ENCODE results near the gene C5.
"Not testable (repeated sequence)": the region's sequence is repeated elsewhere in the genome, so short reads cannot be mapped to it uniquely, and the experiment has no call there.

The C5 gene

DNA sequence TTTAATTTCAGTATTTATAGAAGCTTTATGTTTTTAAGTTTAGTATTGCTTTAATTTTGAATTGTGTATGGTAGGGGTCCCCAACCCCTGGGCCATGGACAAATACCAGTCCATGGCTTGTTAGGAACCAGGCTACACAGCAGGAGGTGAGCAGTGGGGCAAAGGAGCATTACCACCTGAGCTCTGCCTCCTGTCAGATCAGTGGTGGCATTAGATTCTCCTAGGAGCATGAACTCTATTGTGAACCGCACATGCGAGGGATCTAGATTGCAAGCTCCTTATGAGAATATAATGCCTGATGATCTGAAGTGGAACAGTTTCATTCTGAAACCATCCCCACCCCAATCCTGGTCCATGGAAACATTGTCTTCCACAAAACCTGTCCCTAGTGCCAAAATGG is 1.9 kb downstream of the C5 start:
- no peak for DNase-seq

- DNase-seq = no peak
Observed at GRCh38 chr9:121038804-121039203, 11.3 kb downstream of the C5 start.

DNA sequence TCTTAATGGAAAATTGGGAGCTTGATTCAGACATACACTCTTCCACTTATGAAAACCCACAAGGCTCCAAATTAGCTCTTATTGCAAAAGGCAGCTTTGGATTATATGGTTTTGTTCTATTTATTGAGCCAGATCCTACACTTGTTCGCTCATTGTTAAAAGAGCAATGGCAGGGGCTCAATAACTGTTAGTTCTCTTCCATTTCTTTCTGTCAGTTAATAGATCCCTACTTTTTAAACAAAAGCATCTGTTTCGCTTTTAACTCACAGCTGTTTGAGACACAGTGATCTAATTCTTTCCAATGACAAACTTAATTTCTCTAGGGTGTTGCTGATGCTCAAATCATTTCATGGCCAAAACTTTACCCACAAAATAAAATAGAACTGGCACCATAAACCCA is 11.7 kb downstream of the C5 start:
- no peak for DNase-seq

DNA sequence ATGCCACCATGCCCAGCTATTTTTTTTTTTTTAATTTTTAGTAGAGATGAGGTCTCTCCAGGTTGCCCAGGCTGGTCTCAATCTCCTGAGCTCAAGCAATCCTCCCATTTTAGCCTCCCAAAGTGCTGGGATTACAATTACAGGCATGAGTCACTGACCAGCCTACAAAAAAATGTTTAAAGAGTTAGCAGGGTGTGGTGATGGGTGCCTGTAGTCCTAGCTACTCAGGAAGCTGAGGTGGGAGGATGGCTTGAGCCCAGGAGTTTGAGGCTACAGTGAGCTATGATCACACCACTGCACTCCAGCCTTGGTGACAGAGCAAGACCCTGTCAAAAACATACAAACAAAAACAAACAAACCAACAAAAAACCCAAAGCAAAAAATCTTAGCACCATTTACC is 14.4 kb downstream of the C5 start:
- not testable (repeated sequence) for DNase-seq

- no peak for DNase-seq
Observed at GRCh38 chr9:121034529-121034928, 15.5 kb downstream of the C5 start.

DNA sequence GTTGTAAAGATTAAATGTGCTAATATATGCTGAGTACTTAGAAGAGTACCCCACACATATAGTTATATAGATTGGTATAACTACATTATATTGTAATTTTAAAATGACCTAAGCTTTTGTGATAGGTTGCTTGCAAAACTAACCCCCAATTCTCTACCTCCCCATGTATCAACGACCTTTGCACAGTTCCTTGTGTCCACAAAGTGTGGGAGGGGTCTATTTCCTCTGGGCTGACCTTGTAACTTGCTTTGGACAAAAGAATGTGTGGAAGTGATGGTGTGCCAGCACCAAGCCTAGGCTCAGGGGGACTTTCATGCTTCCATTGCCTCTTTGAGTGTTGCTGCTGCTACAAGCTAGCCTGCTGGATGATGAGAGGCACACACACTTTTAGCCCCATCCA is 20.6 kb downstream of the C5 start:
- DNase-seq = no peak

DNA sequence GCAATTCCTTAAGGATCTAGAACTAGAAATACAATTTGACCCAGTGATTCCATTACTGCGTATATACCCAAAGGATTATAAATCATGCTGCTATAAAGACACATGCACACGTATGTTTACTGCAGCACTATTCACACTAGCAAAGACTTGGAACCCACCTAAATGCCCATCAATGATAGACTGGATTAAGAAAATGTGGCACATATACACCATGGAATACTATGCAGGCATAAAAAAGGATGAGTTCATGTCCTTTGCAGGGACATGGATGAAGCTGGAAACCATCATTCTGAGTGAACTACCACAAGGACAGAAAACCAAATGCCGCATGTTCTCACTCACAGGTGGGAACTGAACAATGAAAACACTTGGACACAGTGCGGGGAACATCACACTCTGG is 21.8 kb downstream of the C5 start:
- DNase-seq = not testable (repeated sequence)

GRCh38 chr9:121026768-121027167 is 23.3 kb downstream of the C5 start:
- DNase-seq = no peak

- DNase-seq = no peak
Observed at GRCh38 chr9:121026260-121026691, 23.8 kb downstream of the C5 start.

GRCh38 chr9:121024237-121024636 is 25.8 kb downstream of the C5 start:
- DNase-seq = no peak

DNA sequence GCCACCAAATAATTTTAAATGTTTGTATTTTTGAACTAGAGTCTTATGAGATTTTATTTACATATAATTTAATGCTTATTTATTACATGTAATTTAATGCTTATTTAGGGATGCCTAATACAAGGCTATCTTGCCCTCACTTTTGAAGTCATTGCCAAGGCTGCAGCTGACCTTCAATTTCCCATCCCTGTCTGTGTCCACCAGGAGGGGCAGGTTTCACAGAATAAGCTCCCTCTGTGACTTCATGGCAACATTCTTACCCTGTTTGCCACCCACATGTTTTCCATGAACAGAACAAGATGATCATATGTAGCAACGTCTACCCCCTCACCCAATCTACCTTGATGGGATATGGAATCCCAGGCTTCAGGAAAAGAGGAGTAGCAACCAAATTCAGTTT is 27.0 kb downstream of the C5 start:
- no peak for DNase-seq

- no peak for DNase-seq
Observed at GRCh38 chr9:121021301-121021700, 28.8 kb downstream of the C5 start.

DNA sequence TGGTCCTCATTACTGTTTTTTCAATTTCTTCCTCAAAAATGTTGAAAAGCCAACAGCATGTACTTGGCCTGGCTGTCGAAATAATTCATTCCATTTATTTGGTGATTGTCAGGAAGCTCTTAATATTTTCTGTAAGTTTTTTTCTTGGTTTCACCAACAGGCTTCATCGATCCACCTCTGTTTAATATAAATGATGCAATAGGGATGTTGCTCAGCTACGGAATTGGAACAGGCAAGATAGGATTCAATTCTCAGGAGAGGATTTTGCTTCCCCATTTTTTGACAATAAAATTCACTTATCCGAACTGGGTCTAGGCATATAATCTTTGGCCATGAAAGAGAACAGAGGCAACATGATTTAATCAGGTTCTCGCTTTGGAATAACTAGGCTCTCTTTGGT is 30.8 kb downstream of the C5 start:
- DNase-seq = no peak

DNA sequence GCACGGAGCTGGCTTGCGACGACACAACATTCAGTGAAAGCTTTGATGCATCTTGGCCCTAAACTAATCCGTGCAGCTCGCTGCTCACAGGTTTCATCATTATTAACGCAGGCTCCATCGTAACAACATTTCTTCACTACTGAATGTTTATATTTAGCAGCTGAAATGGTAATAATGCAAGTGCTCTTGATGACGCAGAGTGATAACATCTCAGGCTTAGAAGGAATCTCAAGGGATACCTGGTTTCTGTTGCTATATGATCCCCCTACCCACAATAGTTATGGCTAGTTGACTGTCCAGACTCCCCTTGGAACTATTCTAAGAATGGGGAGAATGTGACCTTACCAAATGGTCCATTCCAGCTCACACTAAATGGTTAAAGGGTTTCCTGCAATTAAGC is 36.2 kb downstream of the C5 start:
- DNase-seq = no peak

GRCh38 chr9:121009650-121010049 is 40.4 kb downstream of the C5 start:
- no peak for DNase-seq

GRCh38 chr9:120999317-120999716 is 50.8 kb downstream of the C5 start:
- no peak for DNase-seq

DNA sequence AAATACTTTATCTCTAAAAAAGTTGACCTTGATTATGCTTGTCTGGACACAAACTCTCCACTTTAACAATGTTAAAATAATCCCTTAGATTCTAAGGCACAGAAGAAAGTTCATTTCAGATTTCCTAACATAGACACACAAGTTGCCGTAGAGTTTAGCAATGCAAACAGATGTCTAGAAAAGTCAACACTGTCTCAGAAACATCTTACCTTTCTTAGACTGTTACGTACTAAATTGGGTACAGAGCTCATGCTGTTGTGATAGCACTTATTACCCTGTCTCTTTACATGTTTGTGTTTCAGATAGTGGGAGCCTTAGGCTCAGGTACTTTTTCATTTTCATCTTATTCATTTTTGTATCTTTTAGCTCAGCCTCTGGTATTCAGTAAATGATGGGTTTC is 52.0 kb downstream of the C5 start:
- DNase-seq = no peak

GRCh38 chr9:120997502-120997901 is 52.6 kb downstream of the C5 start:
- DNase-seq = no peak

DNA sequence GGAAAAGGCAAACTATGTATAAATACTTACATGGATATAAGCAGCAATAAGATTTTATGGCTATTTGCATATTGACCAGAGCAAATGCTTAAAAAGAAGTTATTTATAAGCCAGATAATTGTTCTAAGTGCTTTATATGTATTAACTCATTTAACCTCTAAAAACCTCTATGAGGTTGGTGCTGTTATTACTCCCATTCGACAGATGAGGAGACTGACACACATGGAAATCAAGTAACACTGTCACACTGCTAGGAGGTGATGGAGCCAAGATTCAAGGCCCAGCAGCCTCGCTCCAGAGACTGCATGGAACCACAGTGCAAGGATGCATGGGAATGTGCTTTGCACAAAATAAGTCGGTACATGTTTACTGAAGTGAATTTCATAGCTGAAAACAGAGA is 53.7 kb downstream of the C5 start:
- no peak for DNase-seq

DNA sequence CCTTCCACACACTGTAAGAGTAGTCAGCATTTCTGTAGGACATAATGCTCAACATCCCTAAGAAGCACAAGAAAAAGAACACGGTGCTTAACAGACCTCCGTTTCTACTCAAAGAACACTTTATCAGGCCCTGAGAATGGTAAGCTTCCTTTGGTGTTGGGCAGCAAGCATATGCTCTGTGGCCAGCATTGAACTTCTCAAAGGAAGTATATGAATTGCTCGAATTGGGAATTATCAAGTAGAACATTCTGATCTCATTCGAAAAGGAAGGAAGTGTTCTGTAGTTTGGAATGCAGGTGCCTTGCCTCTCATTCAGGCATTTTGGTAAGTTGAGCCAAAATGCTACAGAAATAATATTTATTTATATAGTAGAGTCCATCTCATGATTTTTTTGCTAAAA is 61.0 kb downstream of the C5 start:
- no peak for DNase-seq

GRCh38 chr9:120985819-120986222 is 64.3 kb downstream of the C5 start:
- no peak for DNase-seq

DNA sequence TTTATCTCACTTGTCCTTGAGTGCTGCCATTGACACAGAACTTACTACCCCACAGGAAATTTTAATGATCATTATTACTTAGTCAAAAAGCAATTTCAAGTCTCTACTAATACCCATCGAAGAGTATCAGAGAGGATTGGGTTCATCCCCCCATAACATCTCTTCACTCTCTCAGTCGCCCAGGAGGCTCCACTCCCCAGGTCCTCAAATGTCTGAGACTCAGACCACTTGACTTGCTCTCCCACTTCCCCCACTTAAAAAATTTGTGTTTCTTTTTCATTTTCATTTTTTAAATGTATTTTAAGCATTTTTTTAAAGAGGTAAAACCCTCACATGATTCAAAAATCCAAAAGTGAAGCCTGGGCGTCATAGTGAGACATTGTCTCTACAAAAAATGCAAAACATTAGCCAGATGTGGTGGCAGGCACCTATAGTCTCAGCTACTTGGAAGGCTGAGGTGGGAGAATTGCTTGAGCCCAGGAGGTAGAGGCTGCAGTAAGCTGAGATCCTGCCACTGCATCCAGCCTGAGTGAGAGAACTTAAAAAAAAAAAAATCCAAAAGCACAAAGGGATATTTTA is 66.7 kb downstream of the C5 start:
- no peak for DNase-seq

GRCh38 chr9:120982836-120983235 is 67.2 kb downstream of the C5 start:
- DNase-seq = no peak

DNA sequence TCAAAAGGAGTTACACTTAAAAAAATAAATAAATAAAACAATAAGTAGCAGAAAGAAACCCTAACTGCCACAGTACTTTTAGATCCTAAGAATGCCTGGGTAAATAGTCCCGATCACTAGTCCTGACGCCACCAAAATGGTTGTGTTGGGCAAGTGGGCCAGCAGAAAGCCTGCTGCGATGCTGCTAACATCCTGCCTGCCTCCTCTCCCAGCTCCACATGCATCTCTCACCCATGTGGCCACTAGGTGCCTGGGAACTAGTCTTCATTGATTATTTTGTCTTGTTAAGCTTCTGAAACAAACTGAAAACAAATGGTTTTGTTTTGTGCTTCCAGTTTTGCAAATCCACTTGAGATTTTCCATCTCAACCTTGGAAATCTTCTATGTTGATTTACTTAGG is 69.1 kb downstream of the C5 start:
- no peak for DNase-seq

DNA sequence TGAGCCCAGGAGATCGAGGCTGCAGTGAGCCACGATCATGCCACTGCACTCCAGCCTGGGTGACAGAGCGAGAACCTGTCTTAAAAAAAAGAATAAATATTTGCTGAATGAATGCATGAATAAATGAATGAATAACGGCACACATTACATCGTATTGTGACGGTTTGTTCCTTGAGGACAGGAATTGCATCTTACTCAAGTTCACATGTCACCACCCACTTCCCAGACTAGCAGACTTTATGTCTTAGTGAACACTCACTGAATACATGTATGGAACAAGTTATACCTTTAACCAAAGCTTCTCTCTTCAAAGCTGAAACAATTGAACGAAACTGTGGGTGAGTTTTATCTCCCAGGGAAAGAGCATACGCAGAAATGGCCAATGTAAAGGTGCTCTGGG is 70.3 kb downstream of the C5 start:
- no peak for DNase-seq

DNA sequence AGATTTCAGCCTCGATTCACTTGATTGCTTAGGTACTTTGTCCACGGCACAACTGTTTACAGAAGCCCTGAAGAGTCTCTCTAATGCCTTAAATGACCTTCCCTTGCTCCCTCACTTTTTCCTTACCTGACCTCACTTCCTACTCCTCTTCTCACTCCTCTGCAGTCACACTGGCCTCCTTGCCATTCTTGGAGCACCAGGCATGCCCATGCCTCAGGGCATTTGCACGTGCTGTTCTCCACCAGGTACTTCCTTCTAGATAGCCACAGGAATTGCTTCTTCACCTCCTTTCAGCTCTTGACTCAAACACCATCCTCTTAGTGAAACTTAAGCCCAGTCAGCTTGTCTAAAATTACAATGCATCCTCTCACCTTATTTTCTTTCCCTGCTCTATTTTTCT is 71.1 kb downstream of the C5 start:
- no peak for DNase-seq

All from NCI-H187 (cell line).